Vein endothelial cell (primary cell): Measurements from ENCODE around the gene KRTAP4-5. TPM values are rescaled to one million over a fixed set of nuclear protein-coding genes. Genes with fewer than 3 reads are reported as not detected.

ENCODE experiments used
- small RNA-seq: library from RNA; depleted of rRNA; stranded (forward); fragments of <200 nt; gene quantifications from one replicate; pipeline ENCODE3, GENCODE V24; 2012
- total RNA-seq: library from RNA; depleted of rRNA; stranded (reverse); fragments of >200 nt; gene quantifications from 2 replicates; pipeline ENCODE4 v1.2.3, GENCODE V29; 2012

The KRTAP4-5 gene
- not detected in 2 replicates for total RNA-seq

GRCh38 chr17:41149652-41149985 lies at the start of gene KRTAP4-5:
Gene KRTAP4-5 (minus strand): TSS chr17:41149825. CDS start chr17:41149767, 58 bp downstream.

GRCh38 chr17:41189837-41190318 lies 40.3 kb upstream of the KRTAP4-5 start, which contains the start of gene KRTAP9-1:
Gene KRTAP9-1 (plus strand): TSS chr17:41189887. CDS start chr17:41189887, 0 bp downstream.

GRCh38 chr17:41184480-41184961 lies 34.9 kb upstream of the KRTAP4-5 start, which contains the start of gene KRTAP4-1:
Gene KRTAP4-1 (minus strand): TSS chr17:41184911. CDS start chr17:41184854, 57 bp downstream.

GRCh38 chr17:41177727-41178271 lies 28.2 kb upstream of the KRTAP4-5 start, which contains the start of gene KRTAP4-2:
Gene KRTAP4-2 (minus strand): TSS chr17:41178221. CDS start chr17:41178164, 57 bp downstream.

GRCh38 chr17:41168121-41168520 lies 18.5 kb upstream of the KRTAP4-5 start, which contains the start of gene KRTAP4-3:
Gene KRTAP4-3 (minus strand): TSS chr17:41168221. CDS start chr17:41168172, 49 bp downstream.

GRCh38 chr17:41160648-41161047 lies 11.0 kb upstream of the KRTAP4-5 start, which contains the start of gene KRTAP4-4:
Gene KRTAP4-4 (minus strand): TSS chr17:41160748. CDS start chr17:41160691, 57 bp downstream.

GRCh38 chr17:41140360-41141131 lies 9.1 kb downstream of the KRTAP4-5 start, which contains the start of gene KRTAP4-6:
Gene KRTAP4-6 (minus strand): TSS chr17:41140544. CDS start chr17:41140487, 57 bp downstream.

GRCh38 chr17:41123991-41124371 lies 25.6 kb downstream of the KRTAP4-5 start, which contains the start of gene KRTAP4-12:
Gene KRTAP4-12 (minus strand): TSS chr17:41124182. CDS start chr17:41124122, 60 bp downstream.

GRCh38 chr17:41117846-41118386 lies 31.7 kb downstream of the KRTAP4-5 start, which contains the start of gene KRTAP4-11:
Gene KRTAP4-11 (minus strand): TSS chr17:41118373. CDS start chr17:41118315, 58 bp downstream.

GRCh38 chr17:41105347-41105746 lies 44.3 kb downstream of the KRTAP4-5 start, which contains the start of gene KRTAP4-9:
Gene KRTAP4-9 (plus strand): TSS chr17:41105389. CDS start chr17:41105389, 0 bp downstream.

GRCh38 chr17:41101586-41102259 lies 47.9 kb downstream of the KRTAP4-5 start, which contains the start of gene KRTAP4-16:
Gene KRTAP4-16 (minus strand): TSS chr17:41102209. CDS start chr17:41102209, 0 bp downstream.

Small RNA genes within 50 kb of the gene (small RNA-seq; reads per million reads assigned to genes)
- not detected for gene KRTAP4-17P

Other genes with a start within 250 kb of the KRTAP4-5 start
- not detected in 2 replicates for gene KRT23, start 212.2 kb downstream of the KRTAP4-5 start, total RNA-seq
- not detected in 2 replicates for gene KRT39, start 182.9 kb downstream of the KRTAP4-5 start, total RNA-seq
- gene KRT40, start 165.5 kb downstream of the KRTAP4-5 start, total RNA-seq, result not detected in 2 replicates
- not detected in 2 replicates for gene KRTAP3-3, start 155.7 kb downstream of the KRTAP4-5 start, total RNA-seq
- gene KRTAP3-2, start 149.9 kb downstream of the KRTAP4-5 start, total RNA-seq, result not detected in 2 replicates
- gene KRTAP3-1, start 140.7 kb downstream of the KRTAP4-5 start, total RNA-seq, result not detected in 2 replicates
- not detected in 2 replicates for gene KRTAP1-5, start 122.6 kb downstream of the KRTAP4-5 start, total RNA-seq
- not detected in 2 replicates for gene KRTAP1-4, start 119.6 kb downstream of the KRTAP4-5 start, total RNA-seq
- not detected in 2 replicates for gene KRTAP1-3, start 115.0 kb downstream of the KRTAP4-5 start, total RNA-seq
- gene KRTAP1-1, start 108.4 kb downstream of the KRTAP4-5 start, total RNA-seq, result not detected in 2 replicates
- not detected in 2 replicates for gene KRTAP2-1, start 102.5 kb downstream of the KRTAP4-5 start, total RNA-seq
- not detected in 2 replicates for gene KRTAP2-2, start 94.6 kb downstream of the KRTAP4-5 start, total RNA-seq
- not detected in 2 replicates for gene KRTAP2-3, start 89.7 kb downstream of the KRTAP4-5 start, total RNA-seq
- not detected in 2 replicates for gene KRTAP2-4, start 83.9 kb downstream of the KRTAP4-5 start, total RNA-seq
- gene KRTAP4-7, start 65.7 kb downstream of the KRTAP4-5 start, total RNA-seq, result not detected in 2 replicates
- gene KRTAP4-8, start 51.7 kb downstream of the KRTAP4-5 start, total RNA-seq, result not detected in 2 replicates
- not detected in 2 replicates for gene KRTAP4-16, start 47.6 kb downstream of the KRTAP4-5 start, total RNA-seq
- not detected in 2 replicates for gene KRTAP4-9, start 44.4 kb downstream of the KRTAP4-5 start, total RNA-seq
- not detected in 2 replicates for gene KRTAP4-11, start 31.5 kb downstream of the KRTAP4-5 start, total RNA-seq
- not detected in 2 replicates for gene KRTAP4-12, start 25.6 kb downstream of the KRTAP4-5 start, total RNA-seq
- not detected in 2 replicates for gene KRTAP4-6, start 9.3 kb downstream of the KRTAP4-5 start, total RNA-seq
- not detected in 2 replicates for gene KRTAP4-4, start 10.9 kb upstream of the KRTAP4-5 start, total RNA-seq
- not detected in 2 replicates for gene KRTAP4-3, start 18.4 kb upstream of the KRTAP4-5 start, total RNA-seq
- not detected in 2 replicates for gene KRTAP4-2, start 28.4 kb upstream of the KRTAP4-5 start, total RNA-seq
- gene KRTAP4-1, start 35.1 kb upstream of the KRTAP4-5 start, total RNA-seq, result not detected in 2 replicates
- gene KRTAP9-1, start 40.1 kb upstream of the KRTAP4-5 start, total RNA-seq, result not detected in 2 replicates
- gene KRTAP9-2, start 76.8 kb upstream of the KRTAP4-5 start, total RNA-seq, result not detected in 2 replicates
- not detected in 2 replicates for gene KRTAP9-3, start 82.6 kb upstream of the KRTAP4-5 start, total RNA-seq
- gene KRTAP9-8, start 88.2 kb upstream of the KRTAP4-5 start, total RNA-seq, result not detected in 2 replicates
- not detected in 2 replicates for gene KRTAP9-4, start 99.9 kb upstream of the KRTAP4-5 start, total RNA-seq
- gene KRTAP9-9, start 105.6 kb upstream of the KRTAP4-5 start, total RNA-seq, result not detected in 2 replicates
- gene KRTAP9-6, start 115.6 kb upstream of the KRTAP4-5 start, total RNA-seq, result not detected in 2 replicates
- gene KRTAP9-7, start 125.9 kb upstream of the KRTAP4-5 start, total RNA-seq, result not detected in 2 replicates
- gene KRTAP29-1, start 153.0 kb upstream of the KRTAP4-5 start, total RNA-seq, result not detected in 2 replicates
- gene KRTAP16-1, start 159.5 kb upstream of the KRTAP4-5 start, total RNA-seq, result not detected in 2 replicates
- not detected in 2 replicates for gene KRTAP17-1, start 165.9 kb upstream of the KRTAP4-5 start, total RNA-seq
- not detected in 2 replicates for gene KRT33A, start 201.0 kb upstream of the KRTAP4-5 start, total RNA-seq
- gene KRT33B, start 220.0 kb upstream of the KRTAP4-5 start, total RNA-seq, result not detected in 2 replicates
- gene KRT34, start 232.5 kb upstream of the KRTAP4-5 start, total RNA-seq, result not detected in 2 replicates
- gene KRT31, start 247.8 kb upstream of the KRTAP4-5 start, total RNA-seq, result not detected in 2 replicates